Dendritic cell treated with granulocyte-macrophage colony-stimulating factor and Interleukin-4, amounts not matched to agents 40 ng/mL and 50 ng/mL, for 4 days (primary cell): Measurements from ENCODE around the gene TRA2B.

Source experiments
- H3K27ac Mint-ChIP-seq: one replicate; pipeline ENCODE4 v1.8.0; 2022; ENCODE audit warnings: mild to moderate bottlenecking, mixed read lengths
- H3K27me3 Mint-ChIP-seq: one replicate; pipeline ENCODE4 v1.8.0; 2022; ENCODE audit warnings: mild to moderate bottlenecking, mixed read lengths
- H3K36me3 Mint-ChIP-seq: one replicate; pipeline ENCODE4 v1.8.0; 2022; ENCODE audit warnings: low read depth, mixed read lengths
- H3K4me1 Mint-ChIP-seq: one replicate; pipeline ENCODE4 v1.8.0; 2022; ENCODE audit warnings: low read depth, mixed read lengths
- H3K4me3 Mint-ChIP-seq: one replicate; pipeline ENCODE4 v1.8.0; 2022; ENCODE audit warnings: mild to moderate bottlenecking, moderate library complexity, mixed read lengths
- H3K9me3 Mint-ChIP-seq: one replicate; pipeline ENCODE4 v1.8.0; 2022; ENCODE audit warnings: mixed read lengths
- intact Hi-C: fragments of 100-400 bp; cut with micrococcal nuclease; formaldehyde crosslinking; loops from one replicate; pipeline ENCODE4 v1.15.0; 2022

Gene TRA2B

DNA sequence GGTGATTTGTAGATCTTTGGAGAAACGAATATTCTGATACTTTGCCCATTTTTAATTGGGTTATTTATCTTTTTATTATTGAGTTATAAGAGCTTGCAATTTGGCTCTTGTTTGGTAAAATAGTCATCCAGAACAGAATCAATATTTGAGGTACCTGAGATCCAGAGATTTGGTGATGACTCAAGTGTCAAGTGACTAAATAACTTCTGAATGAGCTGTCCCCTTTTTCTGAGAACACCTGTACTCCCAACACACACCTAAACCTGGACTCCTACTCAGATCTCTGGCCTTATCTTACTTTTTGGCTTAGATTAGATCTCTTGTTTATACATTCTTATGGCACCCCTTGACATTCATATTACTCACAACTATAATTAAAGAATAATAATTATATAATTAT, 3.1 kb upstream of the TRA2B start:
- Mint-ChIP-seq H3K4me3 (no peak overlapping the region), H3K4me1 (peaks cover 28% of the 10 kb centered on the region), H3K27ac (no peak overlapping the region), H3K36me3 (peaks cover 22% of the 10 kb centered on the region), H3K27me3 (no peaks in the 10 kb centered on the region), H3K9me3 (no peaks in the 10 kb centered on the region)
- intact Hi-C loops, result no loop called here

- Mint-ChIP-seq H3K4me3 (no peak overlapping the region), H3K36me3 (peaks cover 32% of the 10 kb centered on the region), H3K27ac (no peak overlapping the region), H3K4me1 (peaks cover 37% of the 10 kb centered on the region), H3K27me3 (no peaks in the 10 kb centered on the region), H3K9me3 (no peaks in the 10 kb centered on the region)
- intact Hi-C loops, result loop anchor here (10.0 kb wide), 1 partner anchor 115 kb away; the partner anchor contains the start of gene IGF2BP2
These were observed 1.9 kb upstream of the TRA2B start for GRCh38 chr3:185939721-185940120.

DNA sequence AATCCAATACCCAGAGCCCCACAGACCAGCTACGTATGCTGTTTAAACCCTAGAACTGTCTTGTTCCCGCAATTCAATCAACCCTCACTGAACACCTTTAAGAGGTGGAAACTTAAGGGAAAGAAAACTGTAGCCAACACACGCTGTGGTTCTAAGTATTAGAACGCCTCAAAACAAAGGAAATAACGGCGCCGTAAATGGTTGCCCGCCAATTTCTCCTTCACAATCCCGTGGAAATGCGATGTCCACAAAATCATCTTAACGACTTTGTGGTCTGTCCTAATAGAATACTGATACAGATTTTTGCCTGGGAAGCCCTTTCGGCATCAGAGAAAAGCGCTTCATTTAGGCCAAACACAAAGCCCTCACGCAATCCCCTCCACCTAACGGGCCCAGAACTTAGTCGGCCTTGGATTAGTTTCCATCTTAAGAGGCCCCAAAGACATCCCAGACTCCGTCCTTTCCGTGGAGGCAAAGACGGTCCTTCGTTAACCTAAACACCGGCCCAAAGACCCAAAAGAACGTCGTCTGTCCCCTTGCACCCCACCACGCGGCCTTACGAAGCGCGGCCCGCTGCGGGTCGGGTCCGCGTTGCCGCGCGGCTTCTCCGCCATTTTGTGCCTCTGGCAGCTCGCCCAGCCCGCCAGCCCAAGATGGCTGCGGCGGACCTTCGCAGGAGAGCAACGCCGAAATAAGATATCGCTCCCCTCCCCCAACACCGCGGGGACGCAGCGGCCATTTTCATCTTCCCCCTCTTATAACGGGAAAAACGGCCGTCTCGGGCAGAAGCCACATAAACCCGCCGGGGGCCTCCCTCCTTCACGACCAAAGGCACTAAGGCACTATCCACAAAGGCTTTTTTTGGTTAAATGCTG, 763 bp downstream of the TRA2B start:
- H3K9me3 Mint-ChIP-seq, result no peaks in the 10 kb centered on the region
- intact Hi-C loops, result loop anchor here (10.0 kb wide), 1 partner anchor 112 kb away; the partner anchor contains the start of gene IGF2BP2
- peak overlapping the region; percentile 97 for H3K4me3 Mint-ChIP-seq
- peaks cover 32% of the 10 kb centered on the region for H3K36me3 Mint-ChIP-seq
- H3K27ac Mint-ChIP-seq, result peak overlapping the region; percentile 99
- peaks cover 43% of the 10 kb centered on the region for H3K4me1 Mint-ChIP-seq
- H3K27me3 Mint-ChIP-seq, result no peaks in the 10 kb centered on the region

DNA sequence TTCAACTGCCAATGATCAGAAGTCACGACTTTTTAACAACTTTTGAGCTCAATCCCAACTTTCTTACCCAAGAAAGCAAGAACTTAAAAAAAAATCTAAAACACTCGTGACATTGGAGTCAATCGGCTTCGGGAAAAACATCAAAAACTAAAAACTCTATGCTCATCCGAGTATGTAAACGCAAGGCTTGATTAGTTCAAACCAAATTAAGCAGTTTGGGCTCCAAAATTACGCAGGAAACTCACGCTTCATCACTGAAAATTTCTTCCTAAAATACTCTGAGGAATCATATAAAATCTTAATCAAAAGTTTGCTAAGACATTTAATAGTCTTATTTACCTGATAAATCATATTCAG, 1.6 kb downstream of the TRA2B start:
- H3K27me3 Mint-ChIP-seq, result no peaks in the 10 kb centered on the region
- peaks cover 38% of the 10 kb centered on the region for H3K36me3 Mint-ChIP-seq
- no peaks in the 10 kb centered on the region for H3K9me3 Mint-ChIP-seq
- peak overlapping the region; percentile 99 for H3K27ac Mint-ChIP-seq
- H3K4me3 Mint-ChIP-seq, result peak overlapping the region; percentile 97
- intact Hi-C loops, result loop anchor here (10.0 kb wide), 1 partner anchor 111 kb away; the partner anchor contains the start of gene IGF2BP2
- H3K4me1 Mint-ChIP-seq, result peaks cover 50% of the 10 kb centered on the region

- H3K36me3 Mint-ChIP-seq, result peaks cover 44% of the 10 kb centered on the region
These were observed 2.1 kb downstream of the TRA2B start for GRCh38 chr3:185935465-185936272.

GRCh38 chr3:185934767-185935464, 2.9 kb downstream of the TRA2B start:
- Mint-ChIP-seq H3K36me3 (peaks cover 51% of the 10 kb centered on the region), H3K4me3 (peak overlapping the region; percentile 97), H3K9me3 (no peaks in the 10 kb centered on the region), H3K4me1 (peaks cover 58% of the 10 kb centered on the region), H3K27ac (peak overlapping the region; percentile 99), H3K27me3 (no peaks in the 10 kb centered on the region)
- intact Hi-C loops, result loop anchor here (10.0 kb wide), 1 partner anchor 110 kb away; the partner anchor contains the start of gene IGF2BP2

More at GRCh38 chr3:185935465-185936272, 2.1 kb downstream of the TRA2B start:
- H3K27me3 Mint-ChIP-seq, result no peaks in the 10 kb centered on the region
- H3K9me3 Mint-ChIP-seq, result no peaks in the 10 kb centered on the region
- intact Hi-C loops, result loop anchor here (10.0 kb wide), 1 partner anchor 111 kb away; the partner anchor contains the start of gene IGF2BP2
- H3K27ac Mint-ChIP-seq, result peak overlapping the region; percentile 99
- H3K4me3 Mint-ChIP-seq, result peak overlapping the region; percentile 97
- H3K4me1 Mint-ChIP-seq, result peaks cover 54% of the 10 kb centered on the region

DNA sequence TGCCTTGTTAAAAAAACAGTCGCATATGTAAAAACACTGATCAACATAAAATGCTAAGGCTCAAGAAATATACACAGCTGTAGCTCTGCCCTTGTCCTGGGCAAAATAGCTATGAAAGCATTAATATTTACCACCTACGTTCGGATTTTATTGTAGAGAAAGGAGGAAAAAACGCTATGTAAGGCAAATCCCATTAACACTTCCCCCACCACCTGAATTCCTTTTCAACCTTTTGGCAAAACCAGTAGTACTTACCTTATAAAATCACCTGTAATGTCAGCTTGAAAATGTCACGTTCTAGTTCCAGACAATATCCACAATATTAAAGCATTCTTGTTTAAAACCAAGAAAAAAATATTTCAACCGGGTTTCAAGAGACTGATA, 3.6 kb downstream of the TRA2B start:
- H3K4me3 Mint-ChIP-seq, result peak overlapping the region; percentile 97
- peaks cover 59% of the 10 kb centered on the region for H3K36me3 Mint-ChIP-seq
- peak overlapping the region; percentile 99 for H3K27ac Mint-ChIP-seq
- peaks cover 61% of the 10 kb centered on the region for H3K4me1 Mint-ChIP-seq
- no peaks in the 10 kb centered on the region for H3K27me3 Mint-ChIP-seq
- H3K9me3 Mint-ChIP-seq, result no peaks in the 10 kb centered on the region
- intact Hi-C loops, result loop anchor here (10.0 kb wide), 1 partner anchor 109 kb away; the partner anchor contains the start of gene IGF2BP2

- Mint-ChIP-seq H3K4me3 (peak overlapping the region; percentile 97), H3K36me3 (peaks cover 61% of the 10 kb centered on the region), H3K27me3 (no peaks in the 10 kb centered on the region), H3K4me1 (peaks cover 67% of the 10 kb centered on the region), H3K9me3 (no peaks in the 10 kb centered on the region), H3K27ac (peak overlapping the region; percentile 99)
- intact Hi-C loops, result loop anchor here (10.0 kb wide), 1 partner anchor 109 kb away; the partner anchor contains the start of gene IGF2BP2
These were observed 4.2 kb downstream of the TRA2B start for GRCh38 chr3:185933374-185934173.

GRCh38 chr3:185931777-185932612, 5.8 kb downstream of the TRA2B start:
- peak overlapping the region; percentile 66 for H3K4me3 Mint-ChIP-seq
- H3K27me3 Mint-ChIP-seq, result no peaks in the 10 kb centered on the region
- peaks cover 64% of the 10 kb centered on the region for H3K36me3 Mint-ChIP-seq
- intact Hi-C loops, result loop anchor here (10.0 kb wide), 1 partner anchor 107 kb away; the partner anchor contains the start of gene IGF2BP2
- H3K27ac Mint-ChIP-seq, result peak overlapping the region; percentile 53
- H3K4me1 Mint-ChIP-seq, result peaks cover 78% of the 10 kb centered on the region
- H3K9me3 Mint-ChIP-seq, result no peaks in the 10 kb centered on the region

GRCh38 chr3:185930393-185931107, 7.3 kb downstream of the TRA2B start:
- H3K4me3 Mint-ChIP-seq, result peak overlapping the region; percentile 26
- no peak overlapping the region for H3K27ac Mint-ChIP-seq
- no peaks in the 10 kb centered on the region for H3K9me3 Mint-ChIP-seq
- intact Hi-C loops, result loop anchor here (10.0 kb wide), 1 partner anchor 106 kb away; the partner anchor contains the start of gene IGF2BP2
- H3K36me3 Mint-ChIP-seq, result peaks cover 64% of the 10 kb centered on the region
- peaks cover 89% of the 10 kb centered on the region for H3K4me1 Mint-ChIP-seq
- no peaks in the 10 kb centered on the region for H3K27me3 Mint-ChIP-seq

GRCh38 chr3:185929192-185930151, 8.3 kb downstream of the TRA2B start:
- Mint-ChIP-seq H3K4me1 (peaks cover 92% of the 10 kb centered on the region), H3K27me3 (no peaks in the 10 kb centered on the region), H3K4me3 (peak overlapping the region; percentile 64), H3K36me3 (peaks cover 70% of the 10 kb centered on the region), H3K27ac (peak overlapping the region; percentile 69), H3K9me3 (no peaks in the 10 kb centered on the region)
- intact Hi-C loops, result loop anchor here (10.0 kb wide), 1 partner anchor 105 kb away; the partner anchor contains the start of gene IGF2BP2
